WTC11 (cell line): Measurements from ENCODE around the gene OSBPL6.

Source experiments
- ATF3 ChIP-seq: sonication (generic); formaldehyde crosslinking; conservative IDR thresholded peaks from 2 replicates; pipeline ENCODE4 v1.8.1; 2022; ENCODE audit warnings: mild to moderate bottlenecking, missing genetic modification reagents
- PREB ChIP-seq: sonication (generic); formaldehyde crosslinking; IDR thresholded peaks from 2 replicates; pipeline ENCODE4 v1.8.1; 2022; ENCODE audit warnings: mild to moderate bottlenecking, missing genetic modification reagents, moderate library complexity, borderline replicate concordance
- TF ChIP-seq, protein P1 (sequence below): fragments of 200-600 bp; IDR thresholded peaks from 2 replicates; pipeline ENCODE4 v1.8.0; 2022; ENCODE audit warnings: antibody characterized with exemption

GRCh38 chr2:178258916-178259315 is 64.6 kb downstream of the OSBPL6 start:
- TF ChIP-seq ATF3 (CRISPR knock-in tag): no peak
- TF ChIP-seq, protein P1, sequence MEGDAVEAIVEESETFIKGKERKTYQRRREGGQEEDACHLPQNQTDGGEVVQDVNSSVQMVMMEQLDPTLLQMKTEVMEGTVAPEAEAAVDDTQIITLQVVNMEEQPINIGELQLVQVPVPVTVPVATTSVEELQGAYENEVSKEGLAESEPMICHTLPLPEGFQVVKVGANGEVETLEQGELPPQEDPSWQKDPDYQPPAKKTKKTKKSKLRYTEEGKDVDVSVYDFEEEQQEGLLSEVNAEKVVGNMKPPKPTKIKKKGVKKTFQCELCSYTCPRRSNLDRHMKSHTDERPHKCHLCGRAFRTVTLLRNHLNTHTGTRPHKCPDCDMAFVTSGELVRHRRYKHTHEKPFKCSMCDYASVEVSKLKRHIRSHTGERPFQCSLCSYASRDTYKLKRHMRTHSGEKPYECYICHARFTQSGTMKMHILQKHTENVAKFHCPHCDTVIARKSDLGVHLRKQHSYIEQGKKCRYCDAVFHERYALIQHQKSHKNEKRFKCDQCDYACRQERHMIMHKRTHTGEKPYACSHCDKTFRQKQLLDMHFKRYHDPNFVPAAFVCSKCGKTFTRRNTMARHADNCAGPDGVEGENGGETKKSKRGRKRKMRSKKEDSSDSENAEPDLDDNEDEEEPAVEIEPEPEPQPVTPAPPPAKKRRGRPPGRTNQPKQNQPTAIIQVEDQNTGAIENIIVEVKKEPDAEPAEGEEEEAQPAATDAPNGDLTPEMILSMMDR: no peak
- no peak for TF ChIP-seq PREB (CRISPR knock-in tag)
